ENCODE measurements around the gene HEBP2.
A peak's percentile ranks its signal among the peaks of the same experiment; 100 is the strongest.

HEBP2 gene

GRCh38 chr6:138393871-138394783 lies 9.9 kb upstream of the HEBP2 start:
- intact Hi-C loops (cut with DNase I), result no loop called here
- peak in 1 of 42 donors; percentile 3 for DNase-seq

GRCh38 chr6:138396709-138397108 lies 7.3 kb upstream of the HEBP2 start:
- intact Hi-C loops (cut with DNase I), result no loop called here
- DNase-seq, result peak in 1 of 42 donors; percentile 20

GRCh38 chr6:138397128-138398122 lies 6.6 kb upstream of the HEBP2 start:
- DNase-seq, result peak in 1 of 42 donors; percentile 26
- intact Hi-C loops (cut with DNase I), result no loop called here

GRCh38 chr6:138400326-138400725 lies 3.7 kb upstream of the HEBP2 start:
- peak in 1 of 42 donors; percentile 8 for DNase-seq
- intact Hi-C loops (cut with DNase I), result loop anchor here (10.0 kb wide), 1 partner anchor 286 kb away; no protein-coding TSS in a partner anchor

- DNase-seq, result peak in 1 of 42 donors; percentile 21
- intact Hi-C loops (cut with DNase I), result loop anchor here (10.0 kb wide), 1 partner anchor 287 kb away; no protein-coding TSS in a partner anchor
Measured at GRCh38 chr6:138401960-138402837, 1.8 kb upstream of the HEBP2 start.

- intact Hi-C loops (cut with DNase I), result loop anchor here (10.0 kb wide), 1 partner anchor 288 kb away; no protein-coding TSS in a partner anchor
- DNase-seq, result peak in 1 of 42 donors; percentile 30
Measured at GRCh38 chr6:138402838-138403187, 1.2 kb upstream of the HEBP2 start.

GRCh38 chr6:138403324-138403800 lies 661 bp upstream of the HEBP2 start:
- intact Hi-C loops (cut with DNase I), result loop anchor here (10.0 kb wide), 1 partner anchor 289 kb away; no protein-coding TSS in a partner anchor

GRCh38 chr6:138404666-138405337 lies 779 bp downstream of the HEBP2 start:
- intact Hi-C loops (cut with DNase I), result loop anchor here (10.0 kb wide), 1 partner anchor 290 kb away; no protein-coding TSS in a partner anchor
- peak in 26 of 42 donors; percentile 6 to 52 (median 20) for DNase-seq

More at GRCh38 chr6:138403324-138403800, 661 bp upstream of the HEBP2 start:
- DNase-seq, result peak in 36 of 42 donors; percentile 10 to 66 (median 34)

GRCh38 chr6:138405816-138406413 lies 1.9 kb downstream of the HEBP2 start:
- intact Hi-C loops (cut with DNase I), result loop anchor here (10.0 kb wide), 1 partner anchor 291 kb away; no protein-coding TSS in a partner anchor
- no peak for DNase-seq

GRCh38 chr6:138406443-138406842 lies 2.4 kb downstream of the HEBP2 start:
- intact Hi-C loops (cut with DNase I), result loop anchor here (10.0 kb wide), 1 partner anchor 292 kb away; no protein-coding TSS in a partner anchor
- no peak for DNase-seq

- intact Hi-C loops (cut with DNase I), result no loop called here
- DNase-seq, result no peak
Measured at GRCh38 chr6:138410048-138410735, 6.2 kb downstream of the HEBP2 start.

GRCh38 chr6:138410972-138411880 lies 7.2 kb downstream of the HEBP2 start:
- no peak for DNase-seq
- intact Hi-C loops (cut with DNase I), result no loop called here

- intact Hi-C loops (cut with DNase I), result no loop called here
Measured at GRCh38 chr6:138415125-138415524, 11.1 kb downstream of the HEBP2 start.

GRCh38 chr6:138416206-138416605 lies 12.2 kb downstream of the HEBP2 start:
- intact Hi-C loops (cut with DNase I), result no loop called here
- no peak for DNase-seq

More at GRCh38 chr6:138415125-138415524, 11.1 kb downstream of the HEBP2 start:
- DNase-seq, result peak in 1 of 42 donors; percentile 41

- intact Hi-C loops (cut with DNase I), result no loop called here
- no peak for DNase-seq
Measured at GRCh38 chr6:138417493-138418117, 13.6 kb downstream of the HEBP2 start.

All from head of caudate nucleus (tissue), 42 donors.